ENCODE measurements around the gene CLRN1. TPM values are rescaled to one million over a fixed set of nuclear protein-coding genes. Genes with fewer than 3 reads are reported as not detected.

CLRN1 gene
- total and polyA plus RNA-seq, 9 of the 15 experiments (the other 6 are each of a cell fraction or from before 2014, with no cell fraction given), result not detected

- TF ChIP-seq E4F1 (CRISPR knock-in tag; IDR thresholded peaks at IDR 0.05; ENCODE audit: borderline replicate concordance), result no peak
- no peak for TF ChIP-seq PHB2 (IDR thresholded peaks at IDR 0.05; ENCODE audit: low read depth)
- TF ChIP-seq ZNF347 (CRISPR knock-in tag; IDR thresholded peaks at IDR 0.05; ENCODE audit: low read depth), result no peak
- TF ChIP-seq DNMT1 (IDR thresholded peaks at IDR 0.05), result no peak
- TF ChIP-seq ZNF12 (CRISPR knock-in tag; IDR thresholded peaks at IDR 0.05), result no peak
- no peak for TF ChIP-seq ZBTB26 (CRISPR knock-in tag; IDR thresholded peaks at IDR 0.05)
- no peak for TF ChIP-seq GTF2E2 (tag; IDR thresholded peaks at IDR 0.05)
Observed at GRCh38 chr3:150901793-150902192, 70.7 kb downstream of the CLRN1 start (continued).

GRCh38 chr3:150899141-150899540 is 73.4 kb downstream of the CLRN1 start:
- no peaks in the 10 kb centered on the region for H3K9me1 ChIP-seq (ENCODE audit: control insufficient read depth, insufficient read depth, low read length)
- DNase-seq (ENCODE audit: extremely low read depth in 1 of 4, low spot score in 3 of 4) (no peak), FAIRE-seq (no peak), ATAC-seq (no peak)
- BruUV-seq (replicated peaks), result no TSS peak
- no peaks in the 10 kb centered on the region for H4K20me1 ChIP-seq (replicated peaks; ENCODE audit: control insufficient read depth, insufficient read depth, low read length)
- POLR2A ChIA-PET, result interaction anchor here (1.2 kb wide), 1 partner anchor 11 kb away, joined by 3 read pairs; no protein-coding TSS in a partner anchor
- H3K4me1 ChIP-seq (replicated peaks in 1 of 2; ENCODE audit: control insufficient read depth in 2 of 2, insufficient read depth in 2 of 2, low read length in 2 of 2), result no peaks in the 10 kb centered on the region
- H3K27ac ChIP-seq (ENCODE audit: extremely low read depth, low read depth, low read length), result no peak overlapping the region
- H3K4me3 ChIP-seq, result no peak overlapping the region
- peaks cover 0 to 12% of the 10 kb centered on the region in 2 experiments; a peak in 3 of 5 replicates for H3K27me3 ChIP-seq (ENCODE audit: control insufficient read depth in 2 of 2, insufficient read depth in 2 of 2, low read length in 2 of 2)
- no peak overlapping the region for H3K4me2 ChIP-seq (ENCODE audit: insufficient read depth, low read length)
- CTCF ChIA-PET (ENCODE audit: low intra/inter-chr PET ratio), result no interaction called here
- intact Hi-C loops (cut with micrococcal nuclease) (no loop called here), in situ Hi-C loops (cut with MboI) (no loop called here)
- H3K36me3 ChIP-seq (ENCODE audit: control insufficient read depth, insufficient read depth, low read length), result no peaks in the 10 kb centered on the region
- no peaks in the 10 kb centered on the region for H3K9me3 ChIP-seq (replicated peaks; ENCODE audit: control insufficient read depth, insufficient read depth, low read depth, low read length)
- WGBS (ENCODE audit: insufficient coverage, low coverage, missing lambda C conversion rate), result 0% methylated on average over 1 of the region's 2 CpGs
- H2AFZ ChIP-seq (ENCODE audit: low read depth, low read length), result no peak overlapping the region
- no peak overlapping the region for H3K9ac ChIP-seq (ENCODE audit: insufficient read depth in 1 of 2, low read depth in 2 of 2, low read length in 2 of 2)
- no peaks in the 10 kb centered on the region for H3K79me2 ChIP-seq (ENCODE audit: control insufficient read depth, insufficient read depth, low read length)
- TF ChIP-seq GTF2F1 (IDR thresholded peaks at IDR 0.05; ENCODE audit: low read depth, low read length), result no peak
- TF ChIP-seq CEBPB (tag; IDR thresholded peaks at IDR 0.05), result no peak
- no peak for TF ChIP-seq NCOA2 (IDR thresholded peaks at IDR 0.05; ENCODE audit: partially characterized antibody in 2 of 2)
- TF ChIP-seq ATF1 (CRISPR knock-in tag; IDR thresholded peaks at IDR 0.05), result no peak
- no peak for TF ChIP-seq ATF1 (tag; IDR thresholded peaks at IDR 0.05)
- TF ChIP-seq ZNF140 (CRISPR knock-in tag; IDR thresholded peaks at IDR 0.05), result no peak
- no peak for TF ChIP-seq KAT8 (IDR thresholded peaks at IDR 0.05; ENCODE audit: low read depth)
- TF ChIP-seq CBX3 (IDR thresholded peaks at IDR 0.05; ENCODE audit: borderline replicate concordance in 1 of 2, low read length in 2 of 2), result no peak
- no peak for TF ChIP-seq PHB2 (IDR thresholded peaks at IDR 0.05; ENCODE audit: low read depth)
- TF ChIP-seq LCOR (CRISPR knock-in tag; IDR thresholded peaks at IDR 0.05), result no peak
- no peak for TF ChIP-seq ZNF12 (CRISPR knock-in tag; IDR thresholded peaks at IDR 0.05)
- no peak for TF ChIP-seq TEAD4 (IDR thresholded peaks at IDR 0.05; ENCODE audit: low read length)
- TF ChIP-seq TEAD4 (CRISPR knock-in tag; IDR thresholded peaks at IDR 0.05; ENCODE audit: borderline replicate concordance), result no peak
- no peak for TF ChIP-seq ATF6 (CRISPR knock-in tag; IDR thresholded peaks at IDR 0.05)

Data from K562 (cell line).